BJ (cell line): Measurements from ENCODE around the gene INPP4A. TPM values are rescaled to one million over a fixed set of nuclear protein-coding genes. Genes with fewer than 3 reads are reported as not detected.

Experiments used
- CTCF ChIA-PET: fragments of 350-600 bp; formaldehyde crosslinking; extraction: SDS; loops from one replicate; lab custom pipeline; 2021; ENCODE audit warnings: antibody characterized with exemption, inconsistent platforms; lab: Yijun Ruan, JAX
- POLR2A ChIA-PET: fragments of 300-600 bp; sonication (Branson Sonifier 250); formaldehyde crosslinking; extraction: SDS; loops from one replicate; lab custom pipeline; 2021; ENCODE audit warnings: antibody characterized with exemption; lab: Charles Lee
- DNase-seq: peaks from one replicate; pipeline ENCODE4 v3.0.0-alpha.2; 2011; ENCODE audit warnings: low read depth
- H3K27me3 ChIP-seq: 2 replicates; pipeline ENCODE4 v1.6.0; 2011; ENCODE audit warnings: low read length; ENCODE audit not compliant: control insufficient read depth, insufficient read depth
- H3K36me3 ChIP-seq: 2 replicates; pipeline ENCODE4 v1.5.1; 2011; ENCODE audit warnings: low read length; ENCODE audit not compliant: control insufficient read depth, insufficient read depth
- H3K4me3 ChIP-seq: 2 replicates; pipeline ENCODE4 v1.5.1; 2011; ENCODE audit warnings: low read depth, mild to moderate bottlenecking, control low read depth, low read length
- polyA plus RNA-seq: library from polyadenylated mRNA; depleted of rRNA; stranded (reverse); fragments of >200 nt; gene quantifications from 2 replicates; pipeline ENCODE4 v1.2.3, GENCODE V29; 2011
- TF ChIP-seq, protein P1 (sequence below): IDR thresholded peaks from 2 replicates; pipeline ENCODE4 v1.5.1; 2011; ENCODE audit warnings: low read depth, mild to moderate bottlenecking, control low read depth, inconsistent platforms, low read length, moderate library complexity; ENCODE audit not compliant: insufficient read depth

Gene INPP4A
- polyA plus RNA-seq, 1 experiment = 21.0 TPM

DNA sequence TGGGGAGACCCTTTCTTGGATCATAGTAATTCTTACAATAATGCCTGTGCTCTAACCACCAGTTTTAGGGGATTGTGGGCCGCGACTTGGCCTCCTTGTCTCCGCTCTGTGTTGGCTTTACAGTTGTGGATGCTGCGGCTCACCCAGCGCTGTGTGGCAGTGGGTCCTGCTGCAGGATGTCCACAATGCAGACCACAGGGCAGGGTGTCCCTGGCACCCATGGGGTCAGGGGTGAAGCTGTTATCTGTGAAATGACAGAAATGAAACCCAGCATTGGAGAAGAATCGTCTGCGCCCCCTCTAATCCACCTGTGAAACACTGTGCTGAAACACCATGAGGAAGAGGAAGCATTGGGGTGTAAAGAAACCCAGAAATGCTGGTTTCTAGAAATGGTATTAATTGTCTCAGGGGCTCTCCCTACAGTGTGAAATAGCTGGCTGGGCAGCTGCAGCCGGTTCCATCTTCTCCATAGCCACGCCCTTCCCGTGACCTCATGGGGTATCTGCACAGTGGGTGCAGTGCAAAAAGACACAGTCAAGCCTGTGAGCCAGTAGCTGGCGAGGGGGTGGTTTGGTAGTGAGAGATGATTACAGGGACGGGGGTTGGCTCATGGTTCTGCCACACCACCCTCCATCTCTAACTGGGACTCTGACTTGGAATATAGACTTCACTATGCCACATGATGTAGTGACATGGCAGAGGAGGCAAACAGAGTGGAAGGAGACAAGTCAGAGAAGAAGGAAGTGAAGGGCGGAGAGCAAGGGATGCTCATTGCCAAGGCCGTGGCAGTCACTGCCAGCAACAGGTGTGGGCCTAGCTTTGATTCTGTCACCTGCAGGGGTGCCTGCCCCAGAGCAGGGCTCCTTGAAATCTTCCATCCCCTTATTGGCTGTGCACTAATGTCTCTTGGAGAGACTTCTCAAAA, 16.2 kb downstream of the INPP4A start:
- POLR2A ChIA-PET = no interaction called here
- CTCF ChIA-PET = no interaction called here
- no peaks in the 10 kb centered on the region for H3K36me3 ChIP-seq
- no peak overlapping the region for H3K4me3 ChIP-seq
- no peak for DNase-seq
- TF ChIP-seq, protein P1, sequence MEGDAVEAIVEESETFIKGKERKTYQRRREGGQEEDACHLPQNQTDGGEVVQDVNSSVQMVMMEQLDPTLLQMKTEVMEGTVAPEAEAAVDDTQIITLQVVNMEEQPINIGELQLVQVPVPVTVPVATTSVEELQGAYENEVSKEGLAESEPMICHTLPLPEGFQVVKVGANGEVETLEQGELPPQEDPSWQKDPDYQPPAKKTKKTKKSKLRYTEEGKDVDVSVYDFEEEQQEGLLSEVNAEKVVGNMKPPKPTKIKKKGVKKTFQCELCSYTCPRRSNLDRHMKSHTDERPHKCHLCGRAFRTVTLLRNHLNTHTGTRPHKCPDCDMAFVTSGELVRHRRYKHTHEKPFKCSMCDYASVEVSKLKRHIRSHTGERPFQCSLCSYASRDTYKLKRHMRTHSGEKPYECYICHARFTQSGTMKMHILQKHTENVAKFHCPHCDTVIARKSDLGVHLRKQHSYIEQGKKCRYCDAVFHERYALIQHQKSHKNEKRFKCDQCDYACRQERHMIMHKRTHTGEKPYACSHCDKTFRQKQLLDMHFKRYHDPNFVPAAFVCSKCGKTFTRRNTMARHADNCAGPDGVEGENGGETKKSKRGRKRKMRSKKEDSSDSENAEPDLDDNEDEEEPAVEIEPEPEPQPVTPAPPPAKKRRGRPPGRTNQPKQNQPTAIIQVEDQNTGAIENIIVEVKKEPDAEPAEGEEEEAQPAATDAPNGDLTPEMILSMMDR = no peak
- no peaks in the 10 kb centered on the region for H3K27me3 ChIP-seq

DNA sequence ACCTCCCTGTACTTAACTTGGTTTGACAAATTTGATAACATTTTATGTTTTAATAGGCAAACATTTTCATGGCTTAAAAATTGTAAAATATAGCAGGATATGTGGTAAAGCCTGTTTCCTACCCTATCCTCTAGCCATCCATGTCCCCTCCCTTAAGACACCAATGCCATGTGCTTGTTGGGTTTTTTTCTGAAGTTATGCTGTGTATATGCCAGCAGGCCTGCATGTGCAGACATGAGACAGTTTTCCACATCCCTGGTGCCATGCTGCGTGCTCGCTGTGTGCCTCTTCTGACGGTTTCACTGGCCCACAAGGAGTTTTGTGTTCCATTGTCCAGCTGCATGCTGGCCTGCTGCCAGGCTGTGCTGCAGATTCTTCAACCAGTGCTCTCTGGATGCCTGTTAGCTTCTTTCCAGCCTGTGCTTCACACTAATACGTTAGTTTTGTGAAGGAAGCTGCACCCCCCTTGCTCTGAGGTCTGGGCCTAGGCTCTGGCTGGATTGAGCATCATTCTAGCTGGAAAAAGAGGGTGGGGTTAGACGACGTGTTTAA, 16.9 kb downstream of the INPP4A start:
- no peak for DNase-seq
- Histone ChIP-seq H3K4me3 (no peak overlapping the region), H3K36me3 (no peaks in the 10 kb centered on the region), H3K27me3 (no peaks in the 10 kb centered on the region)
- ChIA-PET CTCF (no interaction called here), POLR2A (no interaction called here)
- TF ChIP-seq, protein P1 = no peak

GRCh38 chr2:98463081-98463481, 18.4 kb downstream of the INPP4A start:
- ChIA-PET CTCF (no interaction called here), POLR2A (no interaction called here)
- DNase-seq = no peak
- no peaks in the 10 kb centered on the region for H3K36me3 ChIP-seq
- H3K4me3 ChIP-seq = no peak overlapping the region
- no peaks in the 10 kb centered on the region for H3K27me3 ChIP-seq
- TF ChIP-seq, protein P1 = no peak

GRCh38 chr2:98463551-98463971, 18.9 kb downstream of the INPP4A start:
- H3K4me3 ChIP-seq = no peak overlapping the region
- no peaks in the 10 kb centered on the region for H3K36me3 ChIP-seq
- CTCF ChIA-PET = no interaction called here
- POLR2A ChIA-PET = no interaction called here
- H3K27me3 ChIP-seq = no peaks in the 10 kb centered on the region
- no peak for DNase-seq
- TF ChIP-seq, protein P1 = no peak

GRCh38 chr2:98463988-98464771, 19.5 kb downstream of the INPP4A start:
- DNase-seq = no peak
- POLR2A ChIA-PET = no interaction called here
- no peaks in the 10 kb centered on the region for H3K36me3 ChIP-seq
- TF ChIP-seq, protein P1 = no peak
- H3K27me3 ChIP-seq = no peaks in the 10 kb centered on the region
- H3K4me3 ChIP-seq = no peak overlapping the region
- CTCF ChIA-PET = no interaction called here
